Measurements from ENCODE around the gene PPP4R4. TPM values are rescaled to one million over a fixed set of nuclear protein-coding genes. Genes with fewer than 3 reads are reported as not detected.
A peak's percentile ranks its signal among the peaks of the same experiment; 100 is the strongest.

The PPP4R4 gene
- total RNA-seq, 1 experiment from 2014 or later = 8.8 TPM

- DNase-seq (ENCODE audit: low read depth) = no peak
Measured at GRCh38 chr14:94304243-94304642, 130.1 kb downstream of the PPP4R4 start.

- no peak for DNase-seq (ENCODE audit: low read depth)
Measured at GRCh38 chr14:94305620-94306019, 131.5 kb downstream of the PPP4R4 start.

GRCh38 chr14:94306047-94306978, 132.2 kb downstream of the PPP4R4 start:
- DNase-seq (ENCODE audit: low read depth) = no peak

GRCh38 chr14:94307410-94307992, 133.4 kb downstream of the PPP4R4 start:
- DNase-seq (ENCODE audit: low read depth) = peak; percentile 39

- DNase-seq (ENCODE audit: low read depth) = no peak
Measured at GRCh38 chr14:94309721-94310120, 135.6 kb downstream of the PPP4R4 start.

GRCh38 chr14:94310248-94310647, 136.1 kb downstream of the PPP4R4 start:
- DNase-seq (ENCODE audit: low read depth) = no peak

GRCh38 chr14:94312481-94313246, 138.5 kb downstream of the PPP4R4 start:
- DNase-seq (ENCODE audit: low read depth) = no peak

GRCh38 chr14:94313991-94314655, 140.0 kb downstream of the PPP4R4 start:
- peak; percentile 44 for DNase-seq (ENCODE audit: low read depth)

GRCh38 chr14:94314890-94315289, 140.8 kb downstream of the PPP4R4 start:
- DNase-seq (ENCODE audit: low read depth) = no peak

GRCh38 chr14:94316692-94317091, 142.6 kb downstream of the PPP4R4 start:
- DNase-seq (ENCODE audit: low read depth) = no peak

- DNase-seq (ENCODE audit: low read depth) = no peak
Measured at GRCh38 chr14:94317259-94317658, 143.1 kb downstream of the PPP4R4 start.

- DNase-seq (ENCODE audit: low read depth) = peak; percentile 17
Measured at GRCh38 chr14:94320243-94320642, 146.1 kb downstream of the PPP4R4 start.

GRCh38 chr14:94321421-94322271, 147.5 kb downstream of the PPP4R4 start:
- DNase-seq (ENCODE audit: low read depth) = no peak

GRCh38 chr14:94322648-94323570, 148.8 kb downstream of the PPP4R4 start, which contains the start of gene SERPINA6:
SERPINA6 (minus strand) TSS chr14:94323336; CDS start chr14:94314648, 8,688 bp downstream.
- DNase-seq (ENCODE audit: low read depth) = peak; percentile 73

GRCh38 chr14:94328196-94328595, 154.1 kb downstream of the PPP4R4 start:
- no peak for DNase-seq (ENCODE audit: low read depth)
